ENCODE measurements around the gene FBXL7.

FBXL7 gene

GRCh38 chr5:15938186-15938585 lies 438.2 kb downstream of the FBXL7 start:
- Histone ChIP-seq H3K4me3 (ENCODE audit: insufficient read depth, low read length, poor library complexity, severe bottlenecking) (no peak overlapping the region), H3K27ac (ENCODE audit: low read depth, low read length) (no peak overlapping the region), H3K4me2 (ENCODE audit: low read depth, low read length, poor library complexity, severe bottlenecking) (no peak overlapping the region), H3K9me2 (replicated peaks; ENCODE audit: insufficient read depth, low read length) (no peaks in the 10 kb centered on the region), H2AFZ (ENCODE audit: low read depth, low read length, severe bottlenecking) (no peak overlapping the region), H4K20me1 (ENCODE audit: low read depth, low read length) (no peaks in the 10 kb centered on the region), H3K36me3 (ENCODE audit: low read length) (no peaks in the 10 kb centered on the region), H3K79me2 (ENCODE audit: insufficient read depth, low read length) (no peaks in the 10 kb centered on the region), H3K27me3 (ENCODE audit: low read length) (no peaks in the 10 kb centered on the region), H3K9me3 (ENCODE audit: insufficient read depth, low read length) (no peaks in the 10 kb centered on the region), H3K9ac (ENCODE audit: low read length) (no peak overlapping the region), H3F3A (ENCODE audit: insufficient read depth) (no peaks in the 10 kb centered on the region)
- no peak for TF ChIP-seq CTCF (IDR thresholded peaks at IDR 0.05; ENCODE audit: insufficient read depth, low read length, poor library complexity, severe bottlenecking)
- TF ChIP-seq EZH2phosphoT487 (conservative IDR thresholded peaks at IDR 0.05; ENCODE audit: low read length) = no peak

GRCh38 chr5:15938961-15939360 lies 439.0 kb downstream of the FBXL7 start:
- Histone ChIP-seq H3K4me2 (ENCODE audit: low read depth, low read length, poor library complexity, severe bottlenecking) (no peak overlapping the region), H3K27ac (ENCODE audit: low read depth, low read length) (no peak overlapping the region), H3K9me2 (replicated peaks; ENCODE audit: insufficient read depth, low read length) (no peaks in the 10 kb centered on the region), H3K4me3 (ENCODE audit: insufficient read depth, low read length, poor library complexity, severe bottlenecking) (no peak overlapping the region), H3K36me3 (ENCODE audit: low read length) (no peaks in the 10 kb centered on the region), H3K79me2 (ENCODE audit: insufficient read depth, low read length) (no peaks in the 10 kb centered on the region), H3F3A (ENCODE audit: insufficient read depth) (no peaks in the 10 kb centered on the region), H3K9ac (ENCODE audit: low read length) (no peak overlapping the region), H2AFZ (ENCODE audit: low read depth, low read length, severe bottlenecking) (no peak overlapping the region), H4K20me1 (ENCODE audit: low read depth, low read length) (no peaks in the 10 kb centered on the region), H3K9me3 (ENCODE audit: insufficient read depth, low read length) (no peaks in the 10 kb centered on the region), H3K27me3 (ENCODE audit: low read length) (no peaks in the 10 kb centered on the region)
- TF ChIP-seq CTCF (IDR thresholded peaks at IDR 0.05; ENCODE audit: insufficient read depth, low read length, poor library complexity, severe bottlenecking) = no peak
- TF ChIP-seq EZH2phosphoT487 (conservative IDR thresholded peaks at IDR 0.05; ENCODE audit: low read length) = no peak

- no peaks in the 10 kb centered on the region for H3K79me2 ChIP-seq (ENCODE audit: insufficient read depth, low read length)
- no peaks in the 10 kb centered on the region for H3K27me3 ChIP-seq (ENCODE audit: low read length)
- H3K27ac ChIP-seq (ENCODE audit: low read depth, low read length) = no peak overlapping the region
- no peaks in the 10 kb centered on the region for H3K9me2 ChIP-seq (replicated peaks; ENCODE audit: insufficient read depth, low read length)
- no peak overlapping the region for H3K4me3 ChIP-seq (ENCODE audit: insufficient read depth, low read length, poor library complexity, severe bottlenecking)
- H3K36me3 ChIP-seq (ENCODE audit: low read length) = no peaks in the 10 kb centered on the region
- H3F3A ChIP-seq (ENCODE audit: insufficient read depth) = no peaks in the 10 kb centered on the region
- H4K20me1 ChIP-seq (ENCODE audit: low read depth, low read length) = no peaks in the 10 kb centered on the region
- H2AFZ ChIP-seq (ENCODE audit: low read depth, low read length, severe bottlenecking) = no peak overlapping the region
- H3K9ac ChIP-seq (ENCODE audit: low read length) = no peak overlapping the region
- H3K4me2 ChIP-seq (ENCODE audit: low read depth, low read length, poor library complexity, severe bottlenecking) = no peak overlapping the region
- no peaks in the 10 kb centered on the region for H3K9me3 ChIP-seq (ENCODE audit: insufficient read depth, low read length)
- TF ChIP-seq EZH2phosphoT487 (conservative IDR thresholded peaks at IDR 0.05; ENCODE audit: low read length) = no peak
- no peak for TF ChIP-seq CTCF (IDR thresholded peaks at IDR 0.05; ENCODE audit: insufficient read depth, low read length, poor library complexity, severe bottlenecking)
Observed at GRCh38 chr5:15940905-15941304, 440.9 kb downstream of the FBXL7 start.
